SK-N-DZ (cell line): ENCODE measurements around the gene RPL3.

Source experiments
- DNase-seq: peaks from one replicate; pipeline ENCODE4 v3.0.0-alpha.2; 2015; ENCODE audit warnings: low spot score
- small RNA-seq, 2 experiments: library from RNA; depleted of rRNA; stranded (forward); fragments of <200 nt; gene quantifications; one replicate each; pipeline ENCODE3, GENCODE V24; 2014

Gene RPL3

GRCh38 chr22:39264349-39265038 is 54.9 kb downstream of the RPL3 start:
- no peak for DNase-seq

- DNase-seq = no peak
Measured at GRCh38 chr22:39263626-39264348, 55.6 kb downstream of the RPL3 start.

Small RNA genes within 50 kb of the gene (small RNA-seq; reads per million reads assigned to genes)
- gene SNORD43 (0 reads per million in 2 experiments), gene SNORD83A (328 to 5,063 reads per million in 2 experiments), gene SNORD83B (0 reads per million in 2 experiments)
